Hematopoietic multipotent progenitor cell treated with erythropoietin and hydrocortisone succinate and interleukin-3 and kit ligand, for 8 days (in vitro differentiated cells): ENCODE data around the gene MYH2.
"Not testable (repeated sequence)": the region's sequence is repeated elsewhere in the genome, so short reads cannot be mapped to it uniquely, and the experiment has no call there.

Experiments
- DNase-seq: peaks from one replicate; pipeline ENCODE4 v3.0.0-alpha.2; 2015

Gene MYH2

DNA sequence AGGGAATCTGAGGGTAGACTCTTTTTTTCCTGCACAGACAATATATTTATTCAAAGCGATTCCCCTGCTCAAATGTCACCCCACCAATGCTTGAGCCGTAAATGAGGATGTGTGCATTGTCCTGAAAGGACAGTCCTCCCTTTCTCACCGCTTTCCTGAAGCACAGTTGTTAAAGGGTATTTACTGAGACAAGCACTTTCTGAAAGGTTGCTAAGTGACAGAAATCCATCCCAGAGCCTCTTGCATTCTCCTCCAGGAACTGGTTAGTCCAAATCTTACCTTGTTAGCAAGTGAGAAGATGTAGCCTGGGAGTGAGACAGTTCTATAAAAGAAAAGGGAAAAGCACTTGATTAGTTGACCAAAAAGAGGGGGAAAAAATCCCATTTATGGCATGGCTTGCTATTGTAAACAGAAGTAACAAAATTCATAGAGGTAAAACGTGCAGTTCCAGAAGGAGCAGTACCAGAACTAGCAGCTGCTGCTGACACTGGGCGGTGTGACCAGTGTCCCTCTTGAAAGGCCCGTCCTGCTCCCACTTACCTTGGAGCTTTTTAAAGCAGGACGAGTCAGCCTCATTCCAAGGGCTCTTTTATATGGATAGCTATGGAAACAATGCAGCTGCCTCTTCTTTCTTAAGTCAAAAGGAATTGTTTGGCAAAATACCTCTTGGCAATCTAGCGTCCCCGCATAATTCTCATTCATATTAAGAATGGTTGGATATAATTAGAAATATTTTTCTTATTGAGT is at the start of gene MYH2:
Gene MYH2, minus strand, starts transcription at position 563 of the 747 bp plus-strand sequence. CDS start 1,738 bp downstream, outside the sequence.
- no peak for DNase-seq

- DNase-seq, result no peak
Measured at GRCh38 chr17:10598621-10599020, 49.2 kb upstream of the MYH2 start.

DNA sequence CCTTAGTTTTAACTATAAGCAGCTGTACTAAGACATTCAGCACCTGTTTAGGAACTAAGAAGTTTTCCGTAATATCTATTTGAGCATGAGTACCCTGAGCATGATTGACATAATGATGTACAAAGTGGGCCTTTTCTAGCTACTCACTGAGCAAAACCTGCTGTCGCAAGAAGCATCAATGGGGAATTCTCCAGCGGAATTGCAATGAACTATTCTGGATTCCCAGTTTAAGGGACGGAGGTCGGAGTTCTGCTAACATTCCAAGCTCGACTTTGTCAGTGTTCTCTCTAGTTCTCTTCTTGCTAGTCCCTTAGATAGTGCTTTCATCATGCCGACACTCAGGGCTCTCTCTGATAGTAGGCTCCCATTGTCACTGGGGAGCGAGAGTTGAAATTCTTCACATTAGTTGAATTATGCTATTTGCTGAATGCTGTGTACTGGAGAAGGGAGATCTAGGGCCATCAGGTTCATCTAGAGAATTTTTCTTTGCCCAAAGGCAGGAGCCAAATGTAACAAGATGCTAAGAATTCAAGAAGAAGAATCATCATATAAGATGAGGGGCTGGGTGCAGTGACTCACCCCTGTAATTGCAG is 40.2 kb upstream of the MYH2 start:
- no peak for DNase-seq

- no peak for DNase-seq
Measured at GRCh38 chr17:10585529-10585928, 36.1 kb upstream of the MYH2 start.

- DNase-seq, result no peak
Measured at GRCh38 chr17:10583834-10584233, 34.4 kb upstream of the MYH2 start.

DNA sequence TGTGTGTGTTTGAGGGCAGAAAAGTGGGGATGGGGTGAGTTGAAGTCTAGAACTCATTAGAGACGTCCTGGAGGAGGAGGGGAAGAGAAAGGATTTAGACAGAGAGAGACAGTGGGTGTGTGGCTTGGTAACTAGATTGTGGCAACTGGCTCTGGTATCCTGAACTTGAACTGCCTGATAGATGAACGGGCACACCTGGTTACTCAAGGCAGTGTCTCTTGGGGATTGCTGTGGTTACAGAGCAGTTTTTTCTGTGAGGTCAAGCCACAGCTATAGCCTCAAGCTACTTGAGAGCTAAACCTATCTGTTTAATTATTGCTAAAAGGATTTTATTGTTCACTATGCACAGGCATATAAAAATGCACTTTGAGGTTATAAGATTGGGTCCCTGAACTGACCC is 29.8 kb upstream of the MYH2 start:
- no peak for DNase-seq

- DNase-seq, result no peak
Measured at GRCh38 chr17:10574324-10574723, 24.9 kb upstream of the MYH2 start.

DNA sequence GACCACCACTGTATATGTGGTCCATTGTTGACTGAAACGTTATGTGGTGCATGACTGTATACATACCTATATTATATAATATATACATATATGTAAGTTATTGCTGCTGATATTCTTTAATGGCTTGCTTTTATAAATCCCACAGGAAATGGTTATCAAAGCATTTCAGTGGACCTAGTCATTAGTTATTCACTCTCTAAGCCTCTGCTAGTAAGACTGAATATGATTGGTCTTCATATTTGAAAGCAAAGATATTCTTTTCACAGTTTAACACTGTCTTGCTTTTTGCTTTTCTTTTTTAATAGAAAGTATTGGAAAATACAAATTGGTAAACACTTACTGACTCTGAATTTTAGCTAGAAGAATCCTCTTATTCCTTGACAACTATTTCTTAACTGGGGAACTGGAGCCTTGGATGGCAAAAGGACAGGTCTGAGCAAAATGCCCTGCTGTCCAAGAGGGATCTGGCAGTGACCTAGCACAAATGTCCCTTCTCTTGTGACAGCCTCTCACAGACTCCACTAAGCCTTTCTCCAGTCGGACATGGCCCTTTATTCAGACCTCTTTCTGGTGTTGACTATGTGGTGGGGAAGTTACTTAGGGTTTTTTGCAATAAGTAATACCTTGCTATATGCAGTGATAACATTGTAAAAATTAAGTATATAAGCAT is 14.7 kb upstream of the MYH2 start:
- no peak for DNase-seq

GRCh38 chr17:10558049-10558448 is 8.6 kb upstream of the MYH2 start:
- no peak for DNase-seq

DNA sequence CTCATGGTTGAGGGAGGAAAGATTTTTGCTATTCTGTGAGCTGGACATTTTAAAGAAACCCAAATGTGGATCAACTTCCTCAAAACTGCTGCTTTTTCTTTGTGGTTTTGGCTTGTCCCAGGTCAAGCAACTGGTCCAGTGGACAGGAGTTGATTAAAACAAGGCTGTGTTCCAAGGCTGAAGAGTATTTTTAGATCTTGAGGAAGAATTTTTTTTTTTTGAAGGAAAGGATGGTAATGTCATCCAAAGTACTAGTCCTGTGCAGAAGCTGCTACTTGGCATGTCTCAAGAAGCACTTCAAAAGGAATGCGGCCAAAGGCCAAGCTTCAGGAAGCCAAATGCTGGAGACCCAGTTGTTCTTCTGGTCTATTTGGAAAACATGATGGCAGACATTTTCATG is 8.0 kb upstream of the MYH2 start:
- DNase-seq, result no peak

GRCh38 chr17:10556301-10557005 is 7.0 kb upstream of the MYH2 start:
- no peak for DNase-seq

DNA sequence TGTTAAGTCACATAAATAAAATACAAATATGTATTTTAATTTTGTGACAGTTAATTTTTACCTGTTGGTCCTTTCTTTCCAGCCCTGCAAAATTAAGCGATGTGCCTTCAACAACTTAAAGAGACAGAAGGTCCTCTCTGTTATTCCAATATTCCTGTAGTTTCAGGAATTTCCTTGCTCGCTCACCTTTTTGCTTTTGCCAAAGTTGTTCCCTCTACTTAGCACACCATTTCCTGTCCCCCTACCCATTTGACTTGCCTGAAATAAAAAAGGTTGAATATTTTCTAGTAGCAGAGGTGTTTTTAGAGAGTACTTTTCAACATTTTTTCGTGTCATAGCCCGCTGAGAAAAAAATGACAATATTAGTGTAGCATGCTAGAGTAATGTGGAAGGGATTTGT is 556 bp upstream of the MYH2 start:
- no peak for DNase-seq

GRCh38 chr17:10547351-10547750 is 2.1 kb downstream of the MYH2 start:
- no peak for DNase-seq

DNA sequence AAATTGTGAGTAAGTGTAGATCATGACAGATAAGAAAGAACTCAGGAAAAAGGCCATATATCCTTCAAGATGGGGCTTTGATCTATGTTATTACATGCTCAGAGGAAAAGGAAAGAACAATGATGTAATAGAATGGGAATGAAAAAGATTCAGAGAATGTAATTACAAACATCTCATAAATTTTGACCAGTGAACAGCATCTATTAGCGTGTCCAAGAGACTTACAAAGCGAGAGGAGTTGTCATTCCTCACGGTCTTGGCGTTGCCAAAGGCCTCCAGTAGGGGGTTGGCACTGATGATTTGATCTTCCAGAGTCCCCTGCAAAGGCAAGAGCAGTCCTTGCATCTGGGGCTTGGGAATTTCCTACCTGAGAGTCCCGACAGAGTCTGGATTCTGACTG is 6.0 kb downstream of the MYH2 start:
- not testable (repeated sequence) for DNase-seq

GRCh38 chr17:10541179-10541578 is 8.3 kb downstream of the MYH2 start:
- not testable (repeated sequence) for DNase-seq

- no peak for DNase-seq
Measured at GRCh38 chr17:10532026-10532425, 17.4 kb downstream of the MYH2 start.

- no peak for DNase-seq
Measured at GRCh38 chr17:10527419-10527818, 22.0 kb downstream of the MYH2 start.

DNA sequence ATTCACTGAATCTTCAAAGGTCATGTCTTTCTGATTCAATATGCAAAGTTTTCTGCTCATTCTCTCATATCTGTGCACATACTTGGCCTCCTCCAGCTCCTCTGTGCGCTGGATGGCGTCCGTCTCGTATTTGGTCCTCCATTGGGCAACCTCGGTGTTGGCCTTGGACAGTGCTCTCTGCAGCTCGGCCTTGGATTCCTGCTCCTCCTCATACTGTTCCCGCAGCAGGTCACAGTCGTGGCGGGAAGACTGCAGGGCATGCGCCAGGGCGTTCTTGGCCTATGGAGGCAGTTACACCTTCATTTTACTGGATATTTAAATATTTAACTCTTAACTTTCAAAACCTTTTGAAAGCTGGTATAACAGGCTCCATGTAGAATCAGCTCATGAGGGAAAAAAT is 22.9 kb downstream of the MYH2 start:
- no peak for DNase-seq

DNA sequence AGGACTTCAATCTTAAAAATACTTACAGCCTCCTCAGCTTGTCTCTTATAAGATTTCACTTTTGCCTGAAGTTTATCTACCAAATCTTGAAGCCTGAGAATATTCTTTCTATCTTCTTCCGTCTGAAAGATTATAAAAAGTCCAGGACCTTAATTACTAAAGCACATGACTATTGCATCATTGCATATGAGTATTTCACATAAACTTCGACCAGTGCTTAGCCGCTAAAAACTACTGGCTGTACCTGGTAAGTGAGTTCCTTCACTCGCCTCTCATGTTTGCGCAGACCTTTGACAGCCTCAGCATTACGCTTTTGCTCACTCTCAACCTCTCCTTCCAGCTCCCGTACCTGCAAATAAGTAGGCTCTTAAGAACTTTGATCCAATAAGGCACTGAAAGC is 26.4 kb downstream of the MYH2 start:
- DNase-seq, result no peak

- no peak for DNase-seq
Measured at GRCh38 chr17:10521949-10522348, 27.5 kb downstream of the MYH2 start.

DNA sequence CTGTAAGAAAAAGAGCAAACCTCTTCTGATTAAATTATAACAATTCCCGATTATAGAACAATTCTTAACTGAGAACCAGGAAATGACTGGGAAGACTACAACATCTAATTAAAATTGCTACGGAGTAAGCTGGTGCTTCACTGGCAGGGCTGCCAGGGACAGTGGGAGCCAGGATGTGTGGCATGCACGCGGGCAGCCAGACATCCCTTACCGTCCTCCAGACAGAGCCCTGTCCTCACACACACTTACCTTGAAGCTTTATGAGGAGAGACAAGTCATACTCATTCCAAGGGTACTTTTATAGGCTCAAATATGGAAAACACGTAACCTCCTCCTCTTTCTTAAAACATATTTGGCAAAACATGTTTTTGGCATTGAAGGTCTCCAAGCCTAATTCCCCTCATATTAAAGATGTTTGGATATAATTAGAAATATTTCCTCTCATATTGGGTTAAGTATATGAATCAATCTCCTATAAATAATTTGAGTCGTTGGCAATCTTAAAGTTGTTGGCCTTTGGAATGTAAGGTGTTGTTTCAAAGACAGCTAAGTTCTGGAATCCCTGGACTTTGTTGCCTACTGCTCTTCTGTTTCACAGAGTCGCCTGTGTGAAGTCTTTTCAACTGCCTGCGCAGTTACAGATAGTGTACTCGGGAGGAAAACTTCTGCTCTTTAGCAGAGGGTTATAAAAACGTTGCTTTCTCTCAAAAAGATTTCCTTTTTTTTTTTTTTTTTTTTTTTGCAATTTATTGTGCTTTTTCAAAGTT is 31.0 kb downstream of the MYH2 start, which contains the start of gene MYH1:
Gene MYH1, minus strand, starts transcription at position 272 of the 767 bp plus-strand sequence. CDS start 1,900 bp downstream, outside the sequence.
- no peak for DNase-seq

DNA sequence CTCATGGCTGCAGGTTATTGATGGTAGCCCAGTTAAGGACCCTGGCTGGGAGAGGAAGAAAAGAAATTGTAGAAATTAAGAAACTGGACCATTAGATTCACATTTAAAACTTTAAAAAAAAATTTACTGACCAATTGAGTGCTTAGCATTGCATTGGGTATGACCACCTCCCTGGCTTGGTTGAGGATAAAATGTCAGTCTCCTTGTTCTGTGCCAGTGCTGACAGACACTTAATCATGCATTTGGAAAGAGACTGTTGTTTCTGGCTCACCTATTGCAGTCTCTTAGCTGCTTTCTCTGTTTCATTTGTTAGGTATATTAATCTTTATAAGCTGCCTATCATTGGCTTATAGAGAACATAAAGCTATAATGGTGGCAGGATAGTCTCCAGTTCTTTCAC is 32.8 kb downstream of the MYH2 start:
- DNase-seq, result no peak

DNA sequence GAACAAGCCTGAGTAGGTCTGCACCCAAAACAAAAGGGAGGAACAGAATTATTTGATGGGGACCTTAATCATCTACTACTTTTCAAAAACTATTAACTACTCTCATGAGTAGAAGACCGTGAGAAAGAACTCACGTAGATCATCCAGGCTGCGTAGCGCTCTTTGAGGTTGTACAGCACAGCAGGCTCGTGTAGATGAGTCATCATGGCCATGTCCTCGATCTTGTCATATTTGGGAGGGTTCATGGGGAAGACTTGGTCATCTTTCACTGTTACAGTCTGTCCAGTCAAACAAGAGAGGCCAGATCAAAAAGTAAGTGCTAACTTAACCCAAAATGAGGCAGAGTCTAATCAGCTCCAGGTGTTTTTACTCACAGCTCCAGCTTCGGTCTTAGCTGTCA is 33.4 kb downstream of the MYH2 start:
- no peak for DNase-seq
